Myocyte (in vitro differentiated cells): Measurements from ENCODE around the gene XCR1. TPM values are rescaled to one million over a fixed set of nuclear protein-coding genes. Genes with fewer than 3 reads are reported as not detected.
"Not testable (repeated sequence)": the region's sequence is repeated elsewhere in the genome, so short reads cannot be mapped to it uniquely, and the experiment has no call there.

Source experiments
- DNase-seq: peaks from one replicate; pipeline ENCODE4 v3.0.0-alpha.2; 2012; ENCODE audit warnings: low read depth
- total RNA-seq: library from RNA; depleted of rRNA; stranded (reverse); fragments of >200 nt; gene quantifications from 2 replicates; pipeline ENCODE4 v1.2.3, GENCODE V29; 2014

Gene XCR1
- total RNA-seq, 1 donor from 2014 or later, result not detected

GRCh38 chr3:46046231-46046630 is 18.9 kb upstream of the XCR1 start:
- DNase-seq, result not testable (repeated sequence)

DNA sequence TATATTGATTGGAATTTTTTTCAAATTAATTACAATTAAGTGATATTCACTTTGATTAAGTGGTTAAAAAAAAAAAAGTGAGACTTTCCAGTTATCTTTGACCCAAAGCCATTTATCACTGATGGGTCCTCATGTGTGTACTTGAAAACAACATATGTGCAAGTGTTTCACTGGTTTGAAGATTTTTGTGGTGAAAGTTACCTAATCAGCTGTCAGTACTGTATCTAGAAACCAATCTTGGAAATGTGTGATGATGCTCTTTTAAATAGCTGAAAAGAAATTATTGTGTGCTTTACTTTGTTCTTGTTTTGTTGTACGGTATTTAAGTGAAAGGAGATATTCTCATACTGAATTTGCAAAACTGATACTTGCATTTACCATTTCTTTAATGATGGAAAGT is 11.6 kb upstream of the XCR1 start:
- DNase-seq, result no peak

DNA sequence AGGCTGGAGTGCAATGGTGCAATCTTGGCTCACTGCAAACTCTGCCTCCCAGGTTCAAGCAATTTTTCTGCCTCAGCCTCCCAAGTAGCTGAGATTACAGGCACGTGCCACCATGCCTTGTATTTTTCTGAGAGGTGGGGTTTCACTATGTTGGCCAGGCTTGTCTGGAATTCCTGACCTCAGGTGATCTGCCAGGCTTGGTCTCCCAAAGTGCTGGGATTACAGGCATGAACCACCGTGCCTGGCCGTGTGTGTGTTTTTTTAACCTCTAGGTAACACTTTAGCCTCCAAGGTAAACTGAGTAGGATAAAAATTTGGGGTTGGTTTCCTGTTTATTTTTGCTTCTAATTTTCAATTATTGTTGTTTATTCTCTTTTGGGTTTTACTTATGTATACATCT is 10.8 kb upstream of the XCR1 start:
- not testable (repeated sequence) for DNase-seq

DNA sequence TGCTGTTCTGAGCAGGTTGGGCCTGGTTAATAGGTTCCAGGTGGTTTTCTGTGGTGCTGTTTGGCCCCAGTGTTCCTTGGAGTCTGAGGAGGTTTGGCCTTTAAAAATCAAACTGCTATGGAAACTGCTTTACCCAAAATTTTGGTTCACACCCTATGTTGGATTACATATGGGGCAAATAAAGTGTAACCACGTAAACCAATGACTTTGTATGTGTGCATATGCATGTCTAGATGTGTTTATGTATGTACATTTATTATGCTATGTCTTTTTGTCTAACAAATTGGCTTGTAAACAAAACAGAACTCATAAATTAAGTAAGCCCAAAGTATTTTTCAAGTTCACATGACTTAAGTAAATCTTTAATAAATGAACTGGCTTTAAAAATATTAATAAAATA is 8.9 kb upstream of the XCR1 start:
- no peak for DNase-seq

DNA sequence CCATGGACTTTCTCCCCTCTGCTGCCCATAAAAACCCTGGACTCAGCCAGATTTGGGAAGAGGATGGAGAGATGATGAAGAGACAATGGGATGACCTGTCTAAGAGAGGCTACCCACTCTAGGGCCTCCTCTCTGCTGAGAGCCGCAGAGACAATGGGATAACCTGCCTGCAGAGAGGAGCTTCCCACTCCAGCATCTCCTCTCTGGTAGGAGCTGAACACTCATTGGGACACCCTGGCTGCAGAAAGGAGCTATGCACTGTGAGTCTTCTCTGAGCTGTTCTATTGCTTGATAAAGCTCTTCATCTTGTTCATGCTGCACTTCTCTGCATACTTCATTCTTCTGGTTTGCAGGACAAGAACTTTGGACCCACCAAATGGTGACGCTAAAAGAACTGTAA is 4.5 kb upstream of the XCR1 start:
- no peak for DNase-seq

DNA sequence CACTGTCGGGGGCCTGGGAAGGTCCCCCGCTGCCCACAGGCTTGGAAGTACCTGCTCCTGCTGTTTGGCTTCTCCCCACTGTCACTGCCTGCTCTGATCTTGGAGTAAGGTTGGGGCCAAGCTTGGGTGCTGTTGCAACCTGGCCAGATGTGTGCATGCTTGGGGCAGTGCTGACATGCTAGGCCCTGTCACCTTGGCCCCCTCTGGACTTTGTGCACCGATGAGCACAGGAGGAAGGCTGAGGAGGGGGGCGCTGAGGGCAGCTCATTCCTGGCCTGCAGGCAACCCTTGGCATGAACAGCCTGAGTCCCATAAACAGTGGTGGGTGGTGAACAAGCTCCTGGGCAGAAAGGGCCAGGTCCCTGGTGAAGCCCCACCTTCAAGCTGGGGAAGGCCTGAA is 4.0 kb upstream of the XCR1 start:
- DNase-seq, result no peak

DNA sequence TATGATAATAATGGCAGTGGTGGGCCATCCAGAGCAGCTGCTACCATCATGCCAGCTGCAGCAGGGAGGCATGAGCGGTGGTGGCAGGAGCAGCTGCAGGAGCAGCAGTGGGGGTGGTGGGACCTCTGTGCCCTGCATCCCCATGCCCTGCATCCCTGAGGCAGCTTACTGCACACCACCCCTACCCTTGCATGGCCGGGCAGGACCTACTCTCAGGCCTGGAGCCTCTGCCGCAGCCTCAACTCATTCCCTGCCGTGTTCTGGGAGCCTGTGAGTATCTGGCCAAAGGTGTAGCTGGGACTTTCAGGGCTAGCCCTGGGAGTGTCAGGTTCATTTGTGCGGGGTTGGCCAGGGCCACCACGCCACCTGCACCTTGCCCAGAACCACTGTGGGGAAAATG is 3.3 kb upstream of the XCR1 start:
- peak; percentile 76 for DNase-seq

GRCh38 chr3:46029953-46030543 is 2.8 kb upstream of the XCR1 start:
- no peak for DNase-seq

DNA sequence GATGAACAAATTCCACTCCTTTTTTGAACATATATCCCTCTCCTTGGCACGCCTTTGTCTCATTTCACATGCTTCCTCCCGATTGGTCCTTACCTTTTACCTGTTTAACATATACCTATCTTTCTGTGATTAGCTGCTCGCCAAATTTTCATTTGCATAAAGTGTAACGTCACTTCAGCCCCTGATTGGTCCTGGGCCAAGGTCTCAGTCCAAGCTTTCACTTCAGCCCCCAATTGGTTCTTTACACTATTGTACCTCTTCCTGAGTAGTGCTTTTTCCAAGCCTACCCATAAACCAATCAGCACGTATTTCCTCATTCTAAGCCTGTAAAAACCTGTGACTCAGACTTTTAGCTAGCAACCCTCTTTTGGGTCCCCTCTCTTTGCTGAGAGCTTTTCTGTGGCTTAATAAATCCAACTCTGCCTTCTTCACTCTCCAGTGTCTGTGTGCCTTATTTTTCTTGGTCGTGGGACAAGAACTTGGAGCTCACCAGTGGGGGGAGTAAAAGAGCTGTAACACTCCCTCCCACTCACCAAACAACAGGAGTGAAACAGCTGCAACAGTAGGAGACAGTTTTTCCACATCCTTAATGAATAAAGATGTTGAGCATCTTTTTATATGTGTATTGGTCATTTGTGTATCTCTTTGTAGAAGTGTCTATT is 584 bp upstream of the XCR1 start:
- DNase-seq, result peak; percentile 21

GRCh38 chr3:46025139-46025538 is 2.1 kb downstream of the XCR1 start:
- no peak for DNase-seq

DNA sequence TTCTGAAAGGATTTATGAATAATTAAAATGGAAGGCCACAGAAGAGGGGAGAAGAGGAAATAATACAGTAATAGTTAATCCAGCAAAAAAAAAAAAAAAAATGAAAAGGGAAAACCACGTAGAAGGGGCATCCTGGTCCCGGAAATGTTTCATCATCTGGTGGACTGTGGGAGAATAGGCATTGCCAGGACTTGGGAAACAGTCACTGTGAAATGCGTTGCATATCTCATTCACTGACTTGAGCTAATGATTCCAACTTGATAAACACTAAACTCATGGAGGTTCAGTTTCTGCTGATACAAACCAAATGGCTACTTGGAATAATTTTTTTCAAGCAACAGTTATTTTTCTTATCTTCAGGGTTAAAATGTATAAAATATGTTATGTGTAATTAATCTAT is 3.2 kb downstream of the XCR1 start:
- no peak for DNase-seq

GRCh38 chr3:46022909-46023785 is 4.1 kb downstream of the XCR1 start:
- no peak for DNase-seq

DNA sequence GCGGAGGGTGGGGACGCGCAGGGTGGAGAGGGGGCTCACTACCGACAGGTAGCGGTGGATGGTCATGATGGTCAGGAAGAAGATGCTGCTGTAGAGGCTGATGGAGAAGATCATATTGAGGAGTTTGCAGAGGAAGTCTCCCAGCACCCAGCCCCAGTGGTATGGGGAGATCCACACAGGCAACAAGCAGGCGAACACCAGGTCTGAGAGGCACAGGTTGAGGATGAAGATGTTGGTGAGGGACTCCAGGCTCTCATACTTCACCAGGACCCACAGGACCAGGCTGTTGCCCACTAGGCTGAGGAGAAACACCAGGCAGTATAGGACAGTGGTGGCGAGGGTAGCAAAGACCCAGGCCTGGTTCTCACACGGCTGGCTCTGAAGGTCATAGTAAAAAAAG is 5.8 kb downstream of the XCR1 start:
- DNase-seq, result no peak

DNA sequence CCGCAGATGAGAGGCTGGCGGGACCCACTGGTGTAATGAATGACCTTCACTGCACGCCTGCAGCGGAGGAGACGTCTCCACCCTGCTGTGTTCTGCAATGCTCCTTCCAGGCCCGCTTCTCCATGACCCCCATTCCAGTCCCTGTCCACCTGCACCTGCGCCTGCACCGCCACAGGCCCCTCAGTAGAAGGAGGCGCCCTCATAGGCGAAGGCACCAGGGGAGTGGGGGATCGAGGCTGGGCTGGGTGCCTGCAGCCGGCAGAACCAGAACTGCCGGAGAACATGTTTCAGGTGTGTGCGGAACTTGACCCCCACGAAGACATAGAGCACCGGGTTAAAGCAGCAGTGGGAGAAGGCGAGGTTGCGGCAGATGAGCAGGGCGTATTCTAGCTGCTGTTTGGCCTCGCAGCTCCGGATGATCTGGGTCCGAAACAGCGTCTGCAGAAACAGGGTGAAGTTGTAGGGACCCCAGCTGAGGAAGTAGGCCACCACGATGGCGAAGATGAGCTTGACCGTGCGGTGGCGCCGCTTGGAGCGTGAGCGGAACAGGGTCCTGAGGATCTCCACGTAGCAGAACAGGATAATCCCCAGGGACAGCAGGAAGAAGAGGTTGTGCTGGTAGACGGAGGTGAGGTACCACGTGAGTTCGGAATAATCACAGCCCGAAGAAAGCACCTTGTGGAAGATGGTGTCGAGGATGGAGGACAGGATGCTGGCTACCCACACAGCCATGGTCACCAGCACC is 6.3 kb downstream of the XCR1 start:
- DNase-seq, result no peak

GRCh38 chr3:46019707-46020106 is 7.6 kb downstream of the XCR1 start:
- DNase-seq, result peak; percentile 41

- peak; percentile 71 for DNase-seq
Observed at GRCh38 chr3:46017720-46018119, 9.6 kb downstream of the XCR1 start.

DNA sequence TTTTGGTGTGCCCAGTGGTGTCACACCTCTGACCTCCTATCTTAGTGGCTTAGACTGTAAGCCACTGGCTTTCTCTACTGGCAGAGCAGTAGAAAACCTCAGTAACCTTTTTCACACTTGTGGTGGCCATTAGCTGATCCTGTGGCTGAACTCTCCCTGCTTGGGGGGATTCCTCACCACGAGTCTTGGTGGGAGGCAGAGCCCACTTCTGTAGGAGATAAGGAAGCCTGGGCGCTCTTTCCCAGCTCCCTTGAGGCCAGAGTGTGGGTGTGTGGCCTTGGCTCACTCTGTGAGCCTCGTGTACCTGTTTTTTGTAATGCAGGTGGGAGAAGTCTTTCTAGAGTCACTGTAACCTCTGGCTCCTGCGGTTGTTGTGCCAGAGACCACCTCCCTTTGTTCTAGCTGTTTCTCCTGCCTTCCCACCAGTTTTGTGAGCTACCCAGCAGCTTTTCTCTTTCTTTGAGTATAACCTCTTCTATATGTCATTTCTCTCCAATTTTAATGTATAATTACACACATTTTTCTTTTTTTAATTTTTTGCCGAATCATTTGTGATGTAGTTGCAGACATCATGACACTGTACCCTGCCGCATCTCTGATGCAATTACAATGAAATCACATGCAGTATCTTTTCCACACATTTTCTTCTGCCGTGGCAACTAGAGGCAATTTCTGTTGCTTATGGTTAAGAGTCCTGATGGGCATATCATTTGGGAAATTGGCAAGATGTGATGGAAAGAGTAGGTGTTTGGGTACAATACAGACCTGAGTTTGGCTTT is 13.8 kb downstream of the XCR1 start:
- DNase-seq, result peak; percentile 34

- no peak for DNase-seq
Observed at GRCh38 chr3:46012246-46012645, 15.0 kb downstream of the XCR1 start.

DNA sequence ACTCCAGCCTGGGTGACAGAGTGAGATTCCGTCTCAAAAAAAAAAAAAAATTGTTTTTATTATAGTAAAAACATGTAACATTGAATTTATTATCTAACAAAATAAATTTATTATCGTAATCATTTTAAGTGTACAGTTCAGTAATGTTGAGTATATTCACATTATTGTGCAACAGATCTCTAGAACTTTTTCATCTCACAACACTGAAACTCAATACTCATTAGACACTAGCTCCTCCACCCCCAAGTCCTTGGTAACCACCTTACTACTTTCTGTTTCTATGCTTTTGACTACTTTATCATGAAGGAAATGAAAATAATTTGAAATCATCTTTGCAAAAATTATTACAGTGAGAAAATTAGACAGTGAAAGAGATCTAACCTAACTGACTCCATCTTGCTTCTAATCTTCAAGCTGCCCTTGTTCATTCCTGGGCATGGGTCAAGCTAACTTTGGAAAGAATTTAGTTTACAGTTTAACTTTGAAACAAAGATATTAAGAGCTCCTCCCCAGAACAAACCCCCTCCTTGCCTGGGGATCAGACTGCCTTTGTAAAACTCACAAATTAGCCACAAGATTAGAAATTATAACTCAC is 16.7 kb downstream of the XCR1 start:
- no peak for DNase-seq

GRCh38 chr3:46008058-46008457 is 19.2 kb downstream of the XCR1 start:
- no peak for DNase-seq
